M059J (cell line): Measurements from ENCODE around the gene CCDC73. TPM values are rescaled to one million over a fixed set of nuclear protein-coding genes. Genes with fewer than 3 reads are reported as not detected.
"Not testable (repeated sequence)": the region's sequence is repeated elsewhere in the genome, so short reads cannot be mapped to it uniquely, and the experiment has no call there.

Experiments
- DNase-seq: peaks from one replicate; pipeline ENCODE4 v3.0.0-alpha.2; 2012; ENCODE audit warnings: low read depth
- total RNA-seq: library from RNA; depleted of rRNA; stranded (reverse); fragments of >200 nt; shearing (Covaris generic); gene quantifications from 2 replicates; pipeline ENCODE4 v1.2.3, GENCODE V29; 2014; rRNA removed

Gene CCDC73
- not detected in 2 replicates for total RNA-seq

GRCh38 chr11:32794439-32794838, at the start of gene CCDC73:
Gene CCDC73, minus strand, starts transcription at chr11:32794662. Its CDS starts 34,419 bp downstream, at chr11:32760243.
- no peak for DNase-seq

- DNase-seq, result no peak
Measured at GRCh38 chr11:32843544-32843943, 49.1 kb upstream of the CCDC73 start.

- DNase-seq, result no peak
Measured at GRCh38 chr11:32840587-32840986, 46.1 kb upstream of the CCDC73 start.

DNA sequence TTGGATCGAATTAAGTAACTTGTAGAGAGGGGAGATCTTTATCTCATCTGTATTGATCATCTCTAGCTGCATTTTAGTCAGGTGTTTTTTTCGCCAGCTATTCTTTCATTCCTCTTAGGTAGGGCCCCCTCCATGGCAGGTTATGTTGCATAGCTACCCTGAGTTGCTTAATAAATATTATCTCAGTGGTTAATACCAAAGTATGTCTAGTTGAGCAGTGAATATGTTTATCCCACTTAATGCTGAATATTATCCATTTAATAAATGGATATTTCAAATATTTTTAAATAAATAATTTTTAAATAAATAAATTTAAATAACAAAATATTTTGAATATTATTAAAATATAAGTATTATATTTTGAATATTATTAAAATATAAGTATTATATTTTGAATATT, 44.8 kb upstream of the CCDC73 start:
- DNase-seq, result no peak

- DNase-seq, result peak; percentile 64
Measured at GRCh38 chr11:32838505-32839274, 44.2 kb upstream of the CCDC73 start.

DNA sequence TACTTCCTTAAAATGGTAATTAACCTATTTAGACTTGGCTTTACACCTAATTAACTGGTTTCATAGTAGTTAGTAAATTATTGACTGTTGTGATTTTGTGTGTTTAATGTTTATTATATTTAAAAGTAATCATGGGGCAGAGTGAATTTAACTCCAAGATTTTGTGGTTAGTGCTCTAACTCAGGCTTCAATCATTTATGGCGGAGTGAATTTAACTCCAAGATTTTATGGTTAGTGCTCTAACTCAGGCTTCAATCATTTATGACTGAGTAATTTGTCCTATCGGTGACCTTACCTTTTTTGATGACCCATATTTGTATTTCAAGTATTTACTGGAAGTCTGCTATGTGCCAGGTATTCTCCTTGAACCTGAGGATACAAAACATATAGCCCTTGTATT, 42.5 kb upstream of the CCDC73 start:
- no peak for DNase-seq

DNA sequence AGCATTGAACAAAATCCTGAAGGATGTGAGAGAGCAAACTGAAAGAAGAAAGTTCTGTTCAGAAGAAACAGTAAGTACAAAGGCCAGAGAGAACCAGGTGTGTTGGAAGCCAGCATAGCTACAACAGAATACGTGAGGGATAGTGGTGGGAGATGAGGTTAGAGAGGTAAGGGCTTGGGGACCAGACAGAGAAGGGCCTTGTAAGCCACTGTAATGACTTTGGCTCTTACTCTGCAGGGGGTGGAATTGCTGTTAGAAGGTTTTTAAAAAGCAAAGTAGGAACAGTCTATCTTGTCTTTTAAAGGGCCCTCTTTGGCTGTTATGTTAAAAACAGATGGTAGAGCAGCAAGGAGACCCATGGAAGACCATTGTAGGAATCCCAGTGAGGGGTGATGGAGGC, 39.5 kb upstream of the CCDC73 start:
- DNase-seq, result no peak

DNA sequence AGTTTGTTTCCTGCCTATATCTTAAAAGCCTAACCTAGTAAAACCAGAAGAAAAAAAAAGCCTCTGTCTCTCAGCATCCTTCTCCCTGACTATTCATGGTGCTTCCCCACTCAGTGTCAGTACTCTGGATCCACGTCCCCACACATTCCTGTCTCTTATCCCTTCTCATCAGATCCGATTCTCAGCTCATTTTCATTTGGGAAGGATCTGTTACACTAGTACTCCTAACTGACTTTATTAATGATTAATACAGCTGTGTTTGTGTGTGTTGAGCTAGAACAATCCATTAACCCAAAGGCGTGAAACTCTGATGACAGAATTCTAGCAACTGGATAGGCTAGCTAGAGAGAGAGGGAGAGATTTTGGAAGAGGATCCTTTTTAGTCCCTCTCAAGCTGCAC, 36.8 kb upstream of the CCDC73 start:
- no peak for DNase-seq

DNA sequence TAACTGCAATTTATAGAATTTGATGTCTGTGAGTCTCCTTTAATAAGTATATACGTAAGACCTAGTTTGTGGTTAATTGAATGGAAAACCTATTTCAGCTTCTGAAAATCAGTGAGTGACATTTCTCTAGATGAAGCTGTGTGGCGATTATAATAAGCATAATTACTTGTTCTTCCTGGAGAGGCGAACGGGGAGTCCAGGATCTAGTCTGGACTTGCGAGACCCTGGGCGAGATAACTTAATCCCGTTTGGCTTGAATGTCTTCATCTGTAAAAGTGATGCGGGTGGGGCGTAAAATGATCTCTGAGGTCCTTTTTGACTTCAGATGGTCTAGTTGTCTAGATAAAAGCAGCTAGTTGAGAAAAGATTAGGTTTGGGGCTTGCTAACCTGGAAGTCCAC, 36.3 kb upstream of the CCDC73 start:
- no peak for DNase-seq

DNA sequence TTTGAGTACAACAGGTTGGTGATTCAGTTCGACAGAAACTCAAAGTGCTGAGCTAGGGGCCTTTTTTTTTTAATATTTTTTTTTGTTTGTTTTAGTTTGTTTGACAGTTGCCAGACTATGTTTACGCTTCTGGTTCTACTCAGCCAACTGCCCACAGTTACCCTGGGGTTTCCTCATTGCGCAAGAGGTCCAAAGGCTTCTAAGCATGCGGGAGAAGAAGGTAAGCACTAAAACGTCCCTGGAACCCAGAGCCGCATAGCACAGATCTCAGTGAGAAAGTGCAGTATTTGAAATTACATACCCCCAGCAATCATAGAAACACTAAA, 35.9 kb upstream of the CCDC73 start:
- peak; percentile 51 for DNase-seq

DNA sequence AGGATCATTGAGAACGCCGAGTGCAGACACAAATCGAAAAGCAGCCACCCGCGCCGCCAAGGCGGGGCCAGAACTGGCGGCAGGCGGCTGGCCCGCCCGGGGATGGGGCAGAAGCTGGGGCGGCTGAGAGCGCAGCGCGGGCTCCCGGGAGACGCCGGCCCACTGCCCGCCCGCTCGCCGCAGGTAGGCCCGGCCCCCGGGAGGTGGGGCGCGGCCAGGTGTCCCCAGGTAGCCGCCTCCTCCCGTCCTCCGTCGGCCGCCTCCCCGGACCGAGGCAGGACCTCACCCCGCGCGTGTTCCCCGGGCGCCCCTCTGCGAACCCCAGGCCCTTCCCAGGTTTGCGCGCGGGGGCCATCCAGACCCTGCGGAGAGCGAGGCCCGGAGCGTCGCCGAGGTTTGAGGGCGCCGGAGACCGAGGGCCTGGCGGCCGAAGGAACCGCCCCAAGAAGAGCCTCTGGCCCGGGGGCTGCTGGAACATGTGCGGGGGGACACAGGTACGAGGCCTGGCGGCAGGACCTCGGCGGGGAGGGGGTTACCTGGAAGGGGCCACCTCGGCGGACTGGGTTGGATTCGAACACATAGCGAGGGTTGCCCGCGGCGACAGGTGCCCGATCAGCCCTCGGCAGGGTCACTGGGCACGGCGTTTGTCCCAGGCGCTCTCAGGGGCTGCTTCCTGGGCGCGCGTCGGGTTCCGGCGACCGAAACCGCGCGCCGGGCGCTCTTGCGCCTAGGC, 35.4 kb upstream of the CCDC73 start, which contains the start of gene PRRG4:
PRRG4 (plus strand) TSS at position 248 of the 733 bp plus-strand sequence. CDS start 603 bp downstream, outside the sequence.
- DNase-seq, result peak; percentile 75

GRCh38 chr11:32829157-32829679, 34.8 kb upstream of the CCDC73 start:
- peak; percentile 67 for DNase-seq

DNA sequence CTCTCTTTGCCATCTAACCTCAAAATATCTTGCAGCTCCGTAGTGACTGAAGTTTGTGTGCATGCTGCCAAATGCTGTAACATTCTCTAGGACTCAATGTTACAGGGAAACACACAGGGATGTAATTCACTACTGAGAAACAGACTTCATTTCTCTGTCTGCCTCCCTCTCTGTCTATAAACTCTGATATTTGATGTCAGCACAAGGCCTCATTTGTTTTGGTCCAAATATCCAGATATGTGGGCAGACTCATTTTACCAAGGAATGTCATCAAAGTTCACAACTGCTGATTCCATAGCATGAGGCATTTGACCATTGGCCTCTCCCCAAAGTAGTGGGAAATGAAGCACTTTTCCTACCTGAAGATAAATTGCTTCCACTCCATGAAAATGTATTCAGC, 32.8 kb upstream of the CCDC73 start:
- DNase-seq, result no peak

DNA sequence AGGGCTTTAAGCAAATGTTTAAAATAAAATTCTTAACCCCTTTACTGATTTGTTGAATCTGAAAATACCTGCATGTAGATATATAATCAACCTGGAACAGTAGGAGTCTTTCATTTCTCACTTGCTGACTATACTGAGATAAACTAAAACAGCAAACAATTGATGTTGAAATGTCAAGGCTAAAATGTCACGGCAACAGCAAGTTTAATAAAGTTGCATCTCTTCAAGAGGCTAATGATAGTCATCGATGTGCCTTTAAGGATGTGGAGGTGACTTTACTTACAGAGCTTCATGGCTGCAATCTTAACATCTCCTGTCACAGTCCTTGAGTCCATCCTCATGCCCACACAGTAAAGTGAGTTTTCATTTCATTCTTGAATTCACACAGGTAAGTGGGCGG, 31.7 kb upstream of the CCDC73 start:
- no peak for DNase-seq

GRCh38 chr11:32823617-32824016, 29.2 kb upstream of the CCDC73 start:
- not testable (repeated sequence) for DNase-seq

DNA sequence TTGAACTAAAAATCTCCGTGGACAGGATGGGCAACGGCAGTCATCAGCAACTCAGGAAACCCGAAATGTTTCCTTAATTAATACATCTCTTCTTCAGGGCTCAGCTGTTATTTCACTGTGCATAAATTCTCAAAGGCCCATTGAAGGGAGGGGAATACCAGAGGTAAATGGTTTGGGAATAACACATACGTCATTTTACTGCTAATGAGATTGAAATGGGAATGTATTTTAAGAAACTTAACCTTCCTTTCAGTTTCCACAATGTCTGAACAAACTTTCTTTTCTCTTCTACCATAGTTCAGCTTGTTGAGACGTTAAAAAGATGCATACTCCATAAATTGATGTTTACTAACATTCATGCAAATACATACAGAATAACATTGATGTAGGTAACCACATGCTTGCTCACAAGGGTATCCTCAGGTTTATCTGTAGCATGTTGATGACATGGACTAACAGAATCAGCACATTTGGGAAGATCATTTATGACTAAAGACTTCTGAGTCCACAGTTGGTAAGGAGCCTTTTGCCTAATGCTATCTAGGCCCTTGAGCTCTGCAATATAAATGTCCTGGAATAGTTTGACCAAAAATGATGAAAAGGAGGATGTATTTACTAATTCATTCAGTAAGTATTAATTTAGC, 27.6 kb upstream of the CCDC73 start:
- no peak for DNase-seq

GRCh38 chr11:32821517-32821916, 27.1 kb upstream of the CCDC73 start:
- peak; percentile 79 for DNase-seq

GRCh38 chr11:32820497-32820896, 26.0 kb upstream of the CCDC73 start:
- no peak for DNase-seq

DNA sequence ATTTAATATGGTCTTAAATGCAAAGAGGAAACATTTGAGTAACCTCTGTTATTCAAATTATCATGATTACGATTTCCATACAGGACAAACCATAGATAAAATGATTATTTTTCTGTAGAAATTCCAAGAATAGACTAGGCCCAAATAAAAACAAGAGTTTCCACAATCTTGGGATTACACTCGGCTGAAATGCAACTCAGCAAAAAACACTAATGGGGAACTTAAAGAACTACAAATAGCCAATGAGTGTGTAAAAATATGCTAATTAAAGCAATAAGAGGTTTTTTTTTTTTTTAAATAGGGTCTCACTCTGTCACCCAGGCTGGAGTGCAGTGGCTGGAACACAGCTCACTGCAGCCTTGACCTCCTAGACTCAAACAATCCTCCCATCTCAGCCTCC, 24.7 kb upstream of the CCDC73 start:
- no peak for DNase-seq

- DNase-seq, result peak; percentile 9
Measured at GRCh38 chr11:32817852-32818183, 23.4 kb upstream of the CCDC73 start.

DNA sequence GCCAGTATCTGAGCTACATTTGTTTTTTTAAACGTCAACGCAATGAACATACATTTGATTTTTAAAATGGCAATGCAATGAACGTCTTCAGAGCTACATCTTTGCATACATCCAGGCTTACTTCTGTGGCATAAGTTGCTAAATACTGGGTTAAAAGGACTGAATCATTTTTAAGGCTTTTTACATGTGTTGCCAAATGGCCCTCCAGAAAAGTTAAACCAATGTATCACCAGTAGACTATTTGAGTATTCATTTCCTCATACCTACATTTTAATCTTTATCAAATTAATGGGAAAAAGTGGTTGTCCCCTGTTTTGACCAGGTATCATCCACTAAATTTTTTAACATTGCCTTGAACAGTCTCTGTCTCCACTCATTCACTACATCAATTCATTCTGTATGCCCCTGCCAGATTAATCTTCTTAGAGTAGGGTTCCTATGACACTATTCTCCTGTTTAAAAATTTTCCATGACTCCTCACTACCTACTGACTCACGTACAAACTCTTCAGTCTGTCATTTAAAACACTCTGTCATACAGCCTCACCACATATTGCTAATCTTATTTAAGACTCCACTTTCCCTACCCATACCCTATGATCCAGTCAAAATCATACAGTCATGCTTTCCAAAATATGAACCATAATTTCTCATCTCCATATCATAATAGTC, 22.9 kb upstream of the CCDC73 start:
- peak; percentile 72 for DNase-seq

- peak; percentile 81 for DNase-seq
Measured at GRCh38 chr11:32809313-32809712, 14.9 kb upstream of the CCDC73 start.
